PC-9 (cell line): ENCODE measurements around the gene NCS1. TPM values are rescaled to one million over a fixed set of nuclear protein-coding genes. Genes with fewer than 3 reads are reported as not detected.

ENCODE experiments used
- BruUV-seq: library from RNA; stranded (reverse); fragments of 400-500 nt; replicated peaks from 2 replicates; lab custom pipeline; 2021; lab: Mats Ljungman, UMichigan
- CTCF ChIA-PET: fragments of 300-600 bp; sonication (Branson Sonifier 250); formaldehyde crosslinking; loops from one replicate; lab custom pipeline; 2022; ENCODE audit warnings: antibody characterized with exemption; lab: Charles Lee
- POLR2A ChIA-PET: fragments of 300-600 bp; sonication (Branson Sonifier 250); formaldehyde crosslinking; loops from one replicate; lab custom pipeline; 2022; ENCODE audit warnings: antibody characterized with exemption; ENCODE audit not compliant: unreplicated experiment; lab: Charles Lee
- DNase-seq, 2 experiments: peaks; one replicate each; pipeline versions ENCODE4 v3.0.0 to v3.0.0-alpha.2; 2015 to 2022; ENCODE audit warnings: mixed read lengths in 1 of 2
- H2AFZ ChIP-seq: fragments of 200-600 bp; sonication (generic); 2 replicates; pipeline ENCODE4 v1.8.1; 2017; ENCODE audit warnings: antibody characterized with exemption
- H3F3A ChIP-seq: fragments of 200-600 bp; sonication (generic); 2 replicates; pipeline ENCODE4 v1.8.1; 2017; ENCODE audit warnings: antibody characterized with exemption, mild to moderate bottlenecking, low read depth; ENCODE audit not compliant: insufficient read depth
- H3K27ac ChIP-seq: fragments of 200-600 bp; sonication (generic); 2 replicates; pipeline ENCODE4 v1.6.1; 2016; ENCODE audit warnings: mixed run types
- H3K27me3 ChIP-seq: fragments of 200-600 bp; sonication (generic); 2 replicates; pipeline ENCODE4 v1.6.1; 2016; ENCODE audit warnings: low read depth, mixed run types; ENCODE audit not compliant: insufficient read depth
- H3K36me3 ChIP-seq: fragments of 200-600 bp; sonication (generic); 2 replicates; pipeline ENCODE4 v1.6.1; 2016; ENCODE audit warnings: low read depth, mixed run types
- H3K4me1 ChIP-seq: fragments of 200-600 bp; sonication (generic); replicated peaks from 2 replicates; pipeline ENCODE4 v1.6.1; 2016; ENCODE audit warnings: mixed run types; ENCODE audit not compliant: insufficient read depth
- H3K4me2 ChIP-seq: fragments of 200-600 bp; sonication (generic); 2 replicates; pipeline ENCODE4 v1.6.1; 2017; ENCODE audit warnings: mixed run types
- H3K4me3 ChIP-seq: fragments of 200-600 bp; sonication (generic); 2 replicates; pipeline ENCODE4 v1.6.1; 2016; ENCODE audit warnings: mixed run types
- H3K79me2 ChIP-seq: fragments of 200-600 bp; sonication (generic); 2 replicates; pipeline ENCODE4 v1.6.1; 2017; ENCODE audit warnings: low read depth, mixed run types
- H3K9me2 ChIP-seq: fragments of 200-600 bp; sonication (generic); 2 replicates; pipeline ENCODE4 v1.8.1; 2017; ENCODE audit warnings: mild to moderate bottlenecking; ENCODE audit not compliant: insufficient read depth
- H3K9me3 ChIP-seq: fragments of 200-600 bp; sonication (generic); 2 replicates; pipeline ENCODE4 v1.8.1; 2016; ENCODE audit warnings: low read depth; ENCODE audit not compliant: insufficient read depth
- H4K20me1 ChIP-seq: fragments of 200-600 bp; sonication (generic); 2 replicates; pipeline ENCODE4 v1.8.1; 2017; ENCODE audit not compliant: insufficient read depth
- CTCF ChIP-seq: fragments of 200-600 bp; sonication (generic); conservative IDR thresholded peaks from 2 replicates; pipeline ENCODE4 v1.6.1; 2017; ENCODE audit warnings: mixed run types, antibody characterized with exemption, mild to moderate bottlenecking, moderate library complexity
- EZH2 ChIP-seq: fragments of 200-600 bp; sonication (generic); IDR thresholded peaks from 2 replicates; pipeline ENCODE4 v1.8.0; 2017; ENCODE audit warnings: antibody characterized with exemption, low read depth
- intact Hi-C: fragments of 100-400 bp; cut with micrococcal nuclease; formaldehyde crosslinking; loops from one replicate; pipeline ENCODE4 v1.10.0; 2022; ENCODE audit not compliant: unreplicated experiment
- total RNA-seq: library from RNA; stranded (reverse); gene quantifications from 2 replicates; pipeline ENCODE4 v1.2.3, GENCODE V29; 2021

The NCS1 gene
- total RNA-seq, 1 experiment from 2014 or later, result 59.2 TPM

- ChIA-PET POLR2A (interaction anchor here (0.6 kb wide), 1 partner anchor 10 kb away, joined by 5 read pairs; no protein-coding TSS in a partner anchor), CTCF (no interaction called here)
- H3F3A ChIP-seq, result peaks cover 7% of the 10 kb centered on the region; the same call in 1 of the 2 replicates
- H3K4me1 ChIP-seq, result no peaks in the 10 kb centered on the region
- H3K27ac ChIP-seq, result no peak overlapping the region
- no peaks in the 10 kb centered on the region for H3K36me3 ChIP-seq
- no peak overlapping the region; the same call in 1 of the 2 replicates for H3K4me2 ChIP-seq
- no peak for DNase-seq
- TF ChIP-seq CTCF (no peak), EZH2 (no peak)
- H3K9me2 ChIP-seq, result no peaks in the 10 kb centered on the region
- H4K20me1 ChIP-seq, result no peaks in the 10 kb centered on the region
- H2AFZ ChIP-seq, result no peak overlapping the region
- no peaks in the 10 kb centered on the region for H3K9me3 ChIP-seq
- H3K27me3 ChIP-seq, result no peaks in the 10 kb centered on the region
- no peak overlapping the region for H3K4me3 ChIP-seq
- BruUV-seq, result no TSS peak
- intact Hi-C loops, result no loop called here
- H3K79me2 ChIP-seq, result no peaks in the 10 kb centered on the region
These were observed 27.5 kb upstream of the NCS1 start for GRCh38 chr9:130144703-130145102.

GRCh38 chr9:130145658-130146057 is 26.5 kb upstream of the NCS1 start:
- no peak for TF ChIP-seq EZH2
- no peak for TF ChIP-seq CTCF
- H3K79me2 ChIP-seq, result no peaks in the 10 kb centered on the region
- ChIA-PET CTCF (interaction anchor here (0.7 kb wide), 1 partner anchor 262 kb away, joined by 8 read pairs; no protein-coding TSS in a partner anchor), POLR2A (no interaction called here)
- H3K27ac ChIP-seq, result no peak overlapping the region
- H4K20me1 ChIP-seq, result no peaks in the 10 kb centered on the region
- H3K9me2 ChIP-seq, result no peaks in the 10 kb centered on the region
- no peaks in the 10 kb centered on the region for H3K9me3 ChIP-seq
- no peak overlapping the region for H2AFZ ChIP-seq
- H3F3A ChIP-seq, result peaks cover 7% of the 10 kb centered on the region; the same call in 1 of the 2 replicates
- H3K4me1 ChIP-seq, result peaks cover 4% of the 10 kb centered on the region
- no peak overlapping the region for H3K4me2 ChIP-seq
- no TSS peak for BruUV-seq
- no peak for DNase-seq
- intact Hi-C loops, result no loop called here
- no peak overlapping the region for H3K4me3 ChIP-seq
- H3K36me3 ChIP-seq, result no peaks in the 10 kb centered on the region
- no peaks in the 10 kb centered on the region for H3K27me3 ChIP-seq

- H4K20me1 ChIP-seq, result no peaks in the 10 kb centered on the region
- DNase-seq, result no peak
- no peak overlapping the region for H3K27ac ChIP-seq
- H3K4me2 ChIP-seq, result no peak overlapping the region
- ChIA-PET CTCF (no interaction called here), POLR2A (no interaction called here)
- intact Hi-C loops, result no loop called here
- no TSS peak for BruUV-seq
- no peaks in the 10 kb centered on the region for H3K9me3 ChIP-seq
- H3K9me2 ChIP-seq, result no peaks in the 10 kb centered on the region
- TF ChIP-seq CTCF (no peak), EZH2 (no peak)
- peaks cover 12% of the 10 kb centered on the region; the same call in 1 of the 2 replicates for H3F3A ChIP-seq
- peaks cover 8% of the 10 kb centered on the region for H3K4me1 ChIP-seq
- no peaks in the 10 kb centered on the region for H3K27me3 ChIP-seq
- no peak overlapping the region for H3K4me3 ChIP-seq
- H2AFZ ChIP-seq, result no peak overlapping the region
- H3K36me3 ChIP-seq, result no peaks in the 10 kb centered on the region
- H3K79me2 ChIP-seq, result no peaks in the 10 kb centered on the region
These were observed 25.0 kb upstream of the NCS1 start for GRCh38 chr9:130147198-130147597.
